ENCODE measurements around the gene SERPIND1. TPM values are rescaled to one million over a fixed set of nuclear protein-coding genes. Genes with fewer than 3 reads are reported as not detected.

SERPIND1 gene
- total and polyA plus RNA-seq, 9 donors: 0.22 to 5.0 (median 1.1) TPM

GRCh38 chr22:20741634-20742581 lies 32.0 kb upstream of the SERPIND1 start:
- no peaks in the 10 kb centered on the region for H3K36me3 ChIP-seq
- TF ChIP-seq EP300 (IDR thresholded peaks at IDR 0.05) (no peak), CTCF (IDR thresholded peaks at IDR 0.05) (peak in 1 of 3 donors; percentile 21)
- no peak overlapping the region for H3K27ac ChIP-seq
- no peaks in the 10 kb centered on the region for H3K4me1 ChIP-seq (ENCODE audit: insufficient read depth)
- no peak for DNase-seq
- intact Hi-C loops (cut with DNase I): no loop called here
- H3K4me3 ChIP-seq: no peak overlapping the region
- no peaks in the 10 kb centered on the region for H3K9me3 ChIP-seq
- H3K27me3 ChIP-seq: no peaks in the 10 kb centered on the region
- 66 to 75% (median 68%) methylated on average over 16 of the region's 16 CpGs for WGBS, 3 donors

- Histone ChIP-seq H3K9me3 (no peaks in the 10 kb centered on the region), H3K4me1 (ENCODE audit: insufficient read depth) (no peaks in the 10 kb centered on the region), H3K4me3 (no peak overlapping the region), H3K36me3 (no peaks in the 10 kb centered on the region), H3K27me3 (no peaks in the 10 kb centered on the region), H3K27ac (no peak overlapping the region)
- 50 to 96% (median 74%) methylated on average over 2 of the region's 2 CpGs for WGBS, 3 donors
- intact Hi-C loops (cut with DNase I): no loop called here
- TF ChIP-seq CTCF (IDR thresholded peaks at IDR 0.05): no peak
- TF ChIP-seq EP300 (IDR thresholded peaks at IDR 0.05): no peak
- no peak for TF ChIP-seq POLR2A (IDR thresholded peaks at IDR 0.05)
- DNase-seq: no peak
Measured at GRCh38 chr22:20742764-20743163, 31.1 kb upstream of the SERPIND1 start.

- no peak for DNase-seq
- no peak overlapping the region for H3K27ac ChIP-seq
- no peaks in the 10 kb centered on the region for H3K36me3 ChIP-seq
- H3K4me1 ChIP-seq (ENCODE audit: insufficient read depth): no peaks in the 10 kb centered on the region
- WGBS, 3 donors: 87 to 91% (median 88%) methylated on average over 15 of the region's 15 CpGs
- no peaks in the 10 kb centered on the region for H3K9me3 ChIP-seq
- TF ChIP-seq EP300 (IDR thresholded peaks at IDR 0.05) (no peak), CTCF (IDR thresholded peaks at IDR 0.05) (no peak), POLR2A (IDR thresholded peaks at IDR 0.05) (no peak)
- no peaks in the 10 kb centered on the region for H3K27me3 ChIP-seq
- intact Hi-C loops (cut with DNase I): no loop called here
- H3K4me3 ChIP-seq: no peak overlapping the region
Measured at GRCh38 chr22:20744456-20744855, 29.5 kb upstream of the SERPIND1 start.

- WGBS, 3 donors: 82 to 90% (median 86%) methylated on average over 3 of the region's 3 CpGs
- Histone ChIP-seq H3K9me3 (no peaks in the 10 kb centered on the region), H3K27ac (no peak overlapping the region), H3K36me3 (no peaks in the 10 kb centered on the region), H3K4me1 (ENCODE audit: insufficient read depth) (no peaks in the 10 kb centered on the region), H3K4me3 (no peak overlapping the region), H3K27me3 (no peaks in the 10 kb centered on the region)
- no peak for DNase-seq
- no peak for TF ChIP-seq POLR2A (IDR thresholded peaks at IDR 0.05)
- TF ChIP-seq CTCF (IDR thresholded peaks at IDR 0.05): no peak
- TF ChIP-seq EP300 (IDR thresholded peaks at IDR 0.05): no peak
- intact Hi-C loops (cut with DNase I): no loop called here
Measured at GRCh38 chr22:20745119-20745518, 28.8 kb upstream of the SERPIND1 start.
